Retina (tissue), 1 donor: ENCODE data around the gene CTDSP1.

Experiments
- DNase-seq: peaks from one replicate; pipeline ENCODE4 v3.0.0-alpha.2; 2016

The CTDSP1 gene

GRCh38 chr2:218427741-218428140 lies 28.1 kb downstream of the CTDSP1 start:
- DNase-seq = no peak

- DNase-seq = no peak
These were observed 29.3 kb downstream of the CTDSP1 start for GRCh38 chr2:218428846-218429558.

GRCh38 chr2:218429911-218430692 lies 30.4 kb downstream of the CTDSP1 start:
- no peak for DNase-seq

GRCh38 chr2:218430721-218431120 lies 31.1 kb downstream of the CTDSP1 start:
- no peak for DNase-seq

- no peak for DNase-seq
These were observed 32.2 kb downstream of the CTDSP1 start for GRCh38 chr2:218431878-218432277.

- DNase-seq = no peak
These were observed 33.2 kb downstream of the CTDSP1 start for GRCh38 chr2:218432676-218433365.

GRCh38 chr2:218434456-218434855 lies 34.8 kb downstream of the CTDSP1 start:
- DNase-seq = no peak

- no peak for DNase-seq
These were observed 35.6 kb downstream of the CTDSP1 start for GRCh38 chr2:218435003-218435982.

- DNase-seq = no peak
These were observed 37.3 kb downstream of the CTDSP1 start for GRCh38 chr2:218436992-218437391.

- no peak for DNase-seq
These were observed 38.3 kb downstream of the CTDSP1 start for GRCh38 chr2:218437969-218438368.

GRCh38 chr2:218438596-218438995 lies 38.9 kb downstream of the CTDSP1 start:
- DNase-seq = no peak

- DNase-seq = no peak
These were observed 45.2 kb downstream of the CTDSP1 start for GRCh38 chr2:218444692-218445357.

GRCh38 chr2:218445602-218446001 lies 45.9 kb downstream of the CTDSP1 start:
- DNase-seq = no peak

GRCh38 chr2:218446547-218446946 lies 46.9 kb downstream of the CTDSP1 start:
- no peak for DNase-seq

- no peak for DNase-seq
These were observed 47.4 kb downstream of the CTDSP1 start for GRCh38 chr2:218447072-218447471.

GRCh38 chr2:218448934-218449333 lies 49.3 kb downstream of the CTDSP1 start:
- DNase-seq = no peak

- no peak for DNase-seq
These were observed 52.4 kb downstream of the CTDSP1 start for GRCh38 chr2:218452079-218452478.
